HepG2 (cell line): ENCODE measurements around the gene ABHD12. TPM values are rescaled to one million over a fixed set of nuclear protein-coding genes. Genes with fewer than 3 reads are reported as not detected.

Source experiments
- ARNTL ChIP-seq: sonication (generic); formaldehyde crosslinking; IDR thresholded peaks from 2 replicates; pipeline ENCODE4 v1.4.0; 2020; ENCODE audit warnings: mild to moderate bottlenecking, missing genetic modification reagents
- BATF2 ChIP-seq: sonication (generic); formaldehyde crosslinking; IDR thresholded peaks from 2 replicates; pipeline ENCODE4 v1.8.0; 2022; ENCODE audit warnings: mild to moderate bottlenecking, missing genetic modification reagents, moderate library complexity
- GLI4 ChIP-seq: sonication (generic); formaldehyde crosslinking; IDR thresholded peaks from 2 replicates; pipeline ENCODE4 v1.5.1; 2020; ENCODE audit warnings: missing genetic modification reagents, mild to moderate bottlenecking, moderate library complexity, borderline replicate concordance
- HMG20B ChIP-seq: conservative IDR thresholded peaks from 2 replicates; pipeline ENCODE4 v1.6.1; 2016; ENCODE audit warnings: missing genetic modification reagents, missing compliant biosample characterization
- KDM3A ChIP-seq: IDR thresholded peaks from 2 replicates; pipeline ENCODE4 v1.6.1; 2018; ENCODE audit warnings: low read depth, missing compliant biosample characterization
- MAFF ChIP-seq: IDR thresholded peaks from 2 replicates; pipeline ENCODE4 v1.6.1; 2011; ENCODE audit warnings: low read depth, low read length, improper control_type of control experiment
- NFYB ChIP-seq: sonication (generic); formaldehyde crosslinking; IDR thresholded peaks from 2 replicates; pipeline ENCODE4 v1.4.0; 2020; ENCODE audit warnings: missing genetic modification reagents
- USF2 ChIP-seq, 2 experiments: sonication (generic) in 1 of 2; formaldehyde crosslinking in 1 of 2; IDR thresholded peaks; 2 replicates each; pipeline versions ENCODE4 v1.5.1 to v1.6.1; 2011 to 2020; ENCODE audit warnings: borderline replicate concordance in 1 of 2, low read depth in 1 of 2, low read length in 1 of 2, mild to moderate bottlenecking in 1 of 2, missing genetic modification reagents in 1 of 2, moderate library complexity in 1 of 2
- ZFP36 ChIP-seq: fragments of 150-350 bp; IDR thresholded peaks from 2 replicates; pipeline ENCODE4 v1.6.1; 2018; ENCODE audit warnings: borderline replicate concordance, low read length, low read depth; ENCODE audit not compliant: partially characterized antibody
- ZFY ChIP-seq: sonication (generic); formaldehyde crosslinking; IDR thresholded peaks from 2 replicates; pipeline ENCODE4 v1.4.0; 2020; ENCODE audit warnings: missing genetic modification reagents
- ZNF234 ChIP-seq: sonication (generic); formaldehyde crosslinking; conservative IDR thresholded peaks from 2 replicates; pipeline ENCODE4 v1.5.1; 2020; ENCODE audit warnings: mild to moderate bottlenecking, missing genetic modification reagents
- ZNF7 ChIP-seq: IDR thresholded peaks from 2 replicates; pipeline ENCODE4 v1.6.1; 2016; ENCODE audit warnings: missing biosample characterization, missing genetic modification reagents
- polyA plus RNA-seq, 8 experiments: library from polyadenylated mRNA; depleted of rRNA in 3 of 8; stranded (reverse) in 7 of 8; unstranded in 1 of 8; fragments of >200 nt; fragmentation: Illumina TruSeq in 4 of 8; extraction: Trizol in 4 of 8; gene quantifications; 2 replicates each; pipeline versions ENCODE4 v1.2.1 to v1.2.3, GENCODE V29; 2011 to 2016; ENCODE audit warnings: low read depth in 4 of 8, missing spikeins in 1 of 8, mixed read lengths in 1 of 8; ENCODE audit not compliant: insufficient read depth in 1 of 8
- total RNA-seq, 5 experiments: library from RNA; depleted of rRNA; stranded (reverse); fragments of >200 nt; fragmentation: Illumina TruSeq; extraction: Trizol; gene quantifications; 2 replicates each; pipeline ENCODE4 v1.2.3, GENCODE V29; 2016; ENCODE audit warnings: low read depth in 1 of 5
- TF ChIP-seq, protein P1 (sequence below): sonication (generic); formaldehyde crosslinking; IDR thresholded peaks from 2 replicates; pipeline ENCODE4 v1.5.1; 2020; ENCODE audit warnings: missing genetic modification reagents, mild to moderate bottlenecking, borderline replicate concordance
- TF ChIP-seq, protein P2 (sequence below): sonication (generic); formaldehyde crosslinking; IDR thresholded peaks from 2 replicates; pipeline ENCODE4 v1.5.0; 2020; ENCODE audit warnings: missing genetic modification reagents
- TF ChIP-seq, protein P3 (sequence below): sonication (generic); formaldehyde crosslinking; IDR thresholded peaks from 2 replicates; pipeline ENCODE4 v1.4.0; 2020; ENCODE audit warnings: missing genetic modification reagents

The ABHD12 gene
- total and polyA plus RNA-seq, 2 of the 13 experiments (the other 11 are each of a cell fraction or from before 2014, with no cell fraction given), result 23.5 to 72.1 TPM

DNA sequence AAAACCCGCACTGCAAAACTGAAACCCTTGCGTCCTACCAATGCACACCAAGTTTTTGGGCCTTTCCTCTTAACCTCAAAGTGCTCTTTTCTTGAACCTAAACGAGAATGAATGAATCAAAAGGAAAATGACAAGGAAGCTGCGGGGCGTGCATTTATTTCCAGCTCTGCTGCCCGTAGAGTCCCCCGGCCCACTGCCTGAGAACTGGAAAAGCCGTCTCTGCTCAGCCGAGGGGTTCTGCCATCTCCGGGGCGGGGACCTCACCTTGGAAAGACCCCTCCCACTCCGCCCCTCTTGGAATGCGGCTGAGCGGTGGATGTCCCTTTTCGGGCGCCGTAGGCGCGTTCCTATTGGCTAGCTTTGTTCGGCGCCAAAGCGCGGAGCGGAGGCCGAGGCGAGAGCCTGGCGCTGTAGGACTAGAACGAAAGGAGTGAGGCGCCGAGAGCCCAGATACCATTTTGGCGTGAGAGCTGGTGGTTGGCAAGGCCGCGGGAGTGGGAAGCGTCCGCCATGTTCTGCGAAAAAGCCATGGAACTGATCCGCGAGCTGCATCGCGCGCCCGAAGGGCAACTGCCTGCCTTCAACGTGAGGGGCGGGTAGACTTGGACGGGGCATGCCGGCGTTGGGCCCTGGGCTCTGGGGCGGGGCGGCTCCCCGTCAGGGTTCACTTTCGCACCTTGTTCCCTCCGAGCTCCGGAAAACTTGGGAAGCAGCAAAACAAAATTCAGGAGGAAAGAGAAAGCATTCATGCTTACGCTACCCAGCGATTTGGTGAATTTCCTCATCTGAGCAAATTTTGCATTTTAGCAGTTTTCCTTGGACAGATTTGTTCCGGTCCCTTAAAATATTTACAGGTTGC is 16.9 kb upstream of the ABHD12 start, which contains the start of gene GINS1 (continued):
- TF ChIP-seq, protein P1, sequence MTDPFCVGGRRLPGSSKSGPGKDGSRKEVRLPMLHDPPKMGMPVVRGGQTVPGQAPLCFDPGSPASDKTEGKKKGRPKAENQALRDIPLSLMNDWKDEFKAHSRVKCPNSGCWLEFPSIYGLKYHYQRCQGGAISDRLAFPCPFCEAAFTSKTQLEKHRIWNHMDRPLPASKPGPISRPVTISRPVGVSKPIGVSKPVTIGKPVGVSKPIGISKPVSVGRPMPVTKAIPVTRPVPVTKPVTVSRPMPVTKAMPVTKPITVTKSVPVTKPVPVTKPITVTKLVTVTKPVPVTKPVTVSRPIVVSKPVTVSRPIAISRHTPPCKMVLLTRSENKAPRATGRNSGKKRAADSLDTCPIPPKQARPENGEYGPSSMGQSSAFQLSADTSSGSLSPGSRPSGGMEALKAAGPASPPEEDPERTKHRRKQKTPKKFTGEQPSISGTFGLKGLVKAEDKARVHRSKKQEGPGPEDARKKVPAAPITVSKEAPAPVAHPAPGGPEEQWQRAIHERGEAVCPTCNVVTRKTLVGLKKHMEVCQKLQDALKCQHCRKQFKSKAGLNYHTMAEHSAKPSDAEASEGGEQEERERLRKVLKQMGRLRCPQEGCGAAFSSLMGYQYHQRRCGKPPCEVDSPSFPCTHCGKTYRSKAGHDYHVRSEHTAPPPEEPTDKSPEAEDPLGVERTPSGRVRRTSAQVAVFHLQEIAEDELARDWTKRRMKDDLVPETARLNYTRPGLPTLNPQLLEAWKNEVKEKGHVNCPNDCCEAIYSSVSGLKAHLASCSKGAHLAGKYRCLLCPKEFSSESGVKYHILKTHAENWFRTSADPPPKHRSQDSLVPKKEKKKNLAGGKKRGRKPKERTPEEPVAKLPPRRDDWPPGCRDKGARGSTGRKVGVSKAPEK (CRISPR knock-in tag), result no peak
- TF ChIP-seq BATF2 (CRISPR knock-in tag), result peak; percentile 98
- no peak for TF ChIP-seq USF2 (IDR thresholded peaks at IDR 0.05; ENCODE audit: low read depth, low read length)
- TF ChIP-seq USF2 (CRISPR knock-in tag; IDR thresholded peaks at IDR 0.05; ENCODE audit: borderline replicate concordance), result peak; percentile 47; the same call in 1 of the 2 replicates
- TF ChIP-seq ZNF7 (CRISPR knock-in tag), result no peak; the same call in 1 of the 2 replicates
- TF ChIP-seq NFYB, result peak; percentile 95
- TF ChIP-seq, protein P2, sequence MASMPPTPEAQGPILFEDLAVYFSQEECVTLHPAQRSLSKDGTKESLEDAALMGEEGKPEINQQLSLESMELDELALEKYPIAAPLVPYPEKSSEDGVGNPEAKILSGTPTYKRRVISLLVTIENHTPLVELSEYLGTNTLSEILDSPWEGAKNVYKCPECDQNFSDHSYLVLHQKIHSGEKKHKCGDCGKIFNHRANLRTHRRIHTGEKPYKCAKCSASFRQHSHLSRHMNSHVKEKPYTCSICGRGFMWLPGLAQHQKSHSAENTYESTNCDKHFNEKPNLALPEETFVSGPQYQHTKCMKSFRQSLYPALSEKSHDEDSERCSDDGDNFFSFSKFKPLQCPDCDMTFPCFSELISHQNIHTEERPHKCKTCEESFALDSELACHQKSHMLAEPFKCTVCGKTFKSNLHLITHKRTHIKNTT (CRISPR knock-in tag), result peak; percentile 95
- TF ChIP-seq, protein P3, sequence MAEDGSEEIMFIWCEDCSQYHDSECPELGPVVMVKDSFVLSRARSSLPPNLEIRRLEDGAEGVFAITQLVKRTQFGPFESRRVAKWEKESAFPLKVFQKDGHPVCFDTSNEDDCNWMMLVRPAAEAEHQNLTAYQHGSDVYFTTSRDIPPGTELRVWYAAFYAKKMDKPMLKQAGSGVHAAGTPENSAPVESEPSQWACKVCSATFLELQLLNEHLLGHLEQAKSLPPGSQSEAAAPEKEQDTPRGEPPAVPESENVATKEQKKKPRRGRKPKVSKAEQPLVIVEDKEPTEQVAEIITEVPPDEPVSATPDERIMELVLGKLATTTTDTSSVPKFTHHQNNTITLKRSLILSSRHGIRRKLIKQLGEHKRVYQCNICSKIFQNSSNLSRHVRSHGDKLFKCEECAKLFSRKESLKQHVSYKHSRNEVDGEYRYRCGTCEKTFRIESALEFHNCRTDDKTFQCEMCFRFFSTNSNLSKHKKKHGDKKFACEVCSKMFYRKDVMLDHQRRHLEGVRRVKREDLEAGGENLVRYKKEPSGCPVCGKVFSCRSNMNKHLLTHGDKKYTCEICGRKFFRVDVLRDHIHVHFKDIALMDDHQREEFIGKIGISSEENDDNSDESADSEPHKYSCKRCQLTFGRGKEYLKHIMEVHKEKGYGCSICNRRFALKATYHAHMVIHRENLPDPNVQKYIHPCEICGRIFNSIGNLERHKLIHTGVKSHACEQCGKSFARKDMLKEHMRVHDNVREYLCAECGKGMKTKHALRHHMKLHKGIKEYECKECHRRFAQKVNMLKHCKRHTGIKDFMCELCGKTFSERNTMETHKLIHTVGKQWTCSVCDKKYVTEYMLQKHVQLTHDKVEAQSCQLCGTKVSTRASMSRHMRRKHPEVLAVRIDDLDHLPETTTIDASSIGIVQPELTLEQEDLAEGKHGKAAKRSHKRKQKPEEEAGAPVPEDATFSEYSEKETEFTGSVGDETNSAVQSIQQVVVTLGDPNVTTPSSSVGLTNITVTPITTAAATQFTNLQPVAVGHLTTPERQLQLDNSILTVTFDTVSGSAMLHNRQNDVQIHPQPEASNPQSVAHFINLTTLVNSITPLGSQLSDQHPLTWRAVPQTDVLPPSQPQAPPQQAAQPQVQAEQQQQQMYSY (CRISPR knock-in tag), result peak; percentile 86; the same call in 1 of the 2 replicates
- peak; percentile 9; the same call in 1 of the 2 replicates for TF ChIP-seq MAFF
- no peak; the same call in none of the 2 replicates for TF ChIP-seq HMG20B (CRISPR knock-in tag)
- peak; percentile 99 for TF ChIP-seq ZFY (CRISPR knock-in tag)
- TF ChIP-seq ZNF234 (CRISPR knock-in tag), result no peak; the same call in 1 of the 2 replicates
- TF ChIP-seq ARNTL (CRISPR knock-in tag), result peak; percentile 90
- peak; percentile 96 for TF ChIP-seq GLI4
- TF ChIP-seq KDM3A (CRISPR knock-in tag), result peak; percentile 96
- no peak for TF ChIP-seq ZFP36
